Nephron (organoid): Measurements from ENCODE around the gene NOL4L.

Experiments
- H3K27ac Mint-ChIP-seq, 3 experiments: 2 replicates each; pipeline ENCODE4 v1.8.0; 2020; ENCODE audit warnings: mixed read lengths in 3 of 3, mild to moderate bottlenecking in 2 of 3, moderate library complexity in 1 of 3
- H3K27me3 Mint-ChIP-seq: 2 replicates; pipeline ENCODE4 v1.8.0; 2021; ENCODE audit warnings: low read depth, mild to moderate bottlenecking, moderate library complexity, mixed read lengths
- H3K36me3 Mint-ChIP-seq: 2 replicates; pipeline ENCODE4 v1.8.0; 2020; ENCODE audit warnings: low read depth, mixed read lengths
- H3K4me1 Mint-ChIP-seq: 2 replicates; pipeline ENCODE4 v1.8.0; 2020; ENCODE audit warnings: mixed read lengths
- H3K4me3 Mint-ChIP-seq, 3 experiments: 2 replicates each; pipeline ENCODE4 v1.8.0; 2020; ENCODE audit warnings: mild to moderate bottlenecking in 3 of 3, mixed read lengths in 3 of 3, moderate library complexity in 2 of 3
- H3K9me3 Mint-ChIP-seq: 2 replicates; pipeline ENCODE4 v1.8.0; 2020; ENCODE audit warnings: mixed read lengths
- TF ChIP-seq, protein P1 (sequence below), 3 experiments: fragments of 200-600 bp; sonication (generic); IDR thresholded peaks; one replicate each; pipeline ENCODE4 v1.5.0; 2021; ENCODE audit warnings: antibody characterized with exemption in 3 of 3; ENCODE audit not compliant: unreplicated experiment in 3 of 3

The NOL4L gene

DNA sequence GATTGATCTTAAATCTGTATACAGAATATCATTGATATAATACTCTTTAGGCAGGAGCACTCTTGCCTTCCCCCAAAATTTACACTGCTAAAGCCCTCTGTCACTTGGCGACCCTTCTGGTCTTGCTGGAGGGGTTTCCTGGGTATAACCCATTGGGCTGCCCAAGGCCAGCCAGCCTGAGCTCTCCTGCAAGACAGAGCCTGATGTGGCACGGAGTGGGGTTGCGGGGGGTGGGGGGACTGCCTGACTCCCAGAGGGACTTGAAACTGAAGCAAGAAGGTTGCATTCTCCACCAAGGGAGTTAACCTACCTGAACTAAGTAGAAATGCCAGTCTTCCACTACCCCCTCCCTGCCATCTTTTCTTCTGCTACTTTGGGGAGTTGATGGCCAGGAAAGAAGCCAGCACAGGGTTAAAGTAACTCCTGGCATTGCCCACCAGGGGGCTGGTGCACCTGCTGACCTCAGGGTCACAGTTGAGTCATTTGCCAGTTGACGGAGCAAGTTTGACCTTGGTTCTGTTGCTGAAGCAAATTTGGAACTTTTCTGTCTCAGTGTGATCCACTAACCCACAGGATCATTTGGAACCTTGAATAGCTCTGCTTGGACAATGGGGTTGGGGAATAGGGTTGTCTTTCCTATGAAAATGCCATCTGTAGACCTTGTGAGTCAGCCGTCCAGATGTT lies 147.6 kb downstream of the NOL4L start:
- peaks cover 84% of the 10 kb centered on the region for H3K36me3 Mint-ChIP-seq
- H3K27ac Mint-ChIP-seq, result no peak overlapping the region
- H3K4me3 Mint-ChIP-seq, result no peak overlapping the region
- no peaks in the 10 kb centered on the region for H3K27me3 Mint-ChIP-seq
- H3K9me3 Mint-ChIP-seq, result no peaks in the 10 kb centered on the region
- H3K4me1 Mint-ChIP-seq, result peaks cover 7% of the 10 kb centered on the region
- TF ChIP-seq, protein P1, sequence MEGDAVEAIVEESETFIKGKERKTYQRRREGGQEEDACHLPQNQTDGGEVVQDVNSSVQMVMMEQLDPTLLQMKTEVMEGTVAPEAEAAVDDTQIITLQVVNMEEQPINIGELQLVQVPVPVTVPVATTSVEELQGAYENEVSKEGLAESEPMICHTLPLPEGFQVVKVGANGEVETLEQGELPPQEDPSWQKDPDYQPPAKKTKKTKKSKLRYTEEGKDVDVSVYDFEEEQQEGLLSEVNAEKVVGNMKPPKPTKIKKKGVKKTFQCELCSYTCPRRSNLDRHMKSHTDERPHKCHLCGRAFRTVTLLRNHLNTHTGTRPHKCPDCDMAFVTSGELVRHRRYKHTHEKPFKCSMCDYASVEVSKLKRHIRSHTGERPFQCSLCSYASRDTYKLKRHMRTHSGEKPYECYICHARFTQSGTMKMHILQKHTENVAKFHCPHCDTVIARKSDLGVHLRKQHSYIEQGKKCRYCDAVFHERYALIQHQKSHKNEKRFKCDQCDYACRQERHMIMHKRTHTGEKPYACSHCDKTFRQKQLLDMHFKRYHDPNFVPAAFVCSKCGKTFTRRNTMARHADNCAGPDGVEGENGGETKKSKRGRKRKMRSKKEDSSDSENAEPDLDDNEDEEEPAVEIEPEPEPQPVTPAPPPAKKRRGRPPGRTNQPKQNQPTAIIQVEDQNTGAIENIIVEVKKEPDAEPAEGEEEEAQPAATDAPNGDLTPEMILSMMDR (IDR thresholded peaks at IDR 0.05; ENCODE audit: unreplicated experiment in 3 of 3), result peak in 1 of 3 experiments; percentile 28

DNA sequence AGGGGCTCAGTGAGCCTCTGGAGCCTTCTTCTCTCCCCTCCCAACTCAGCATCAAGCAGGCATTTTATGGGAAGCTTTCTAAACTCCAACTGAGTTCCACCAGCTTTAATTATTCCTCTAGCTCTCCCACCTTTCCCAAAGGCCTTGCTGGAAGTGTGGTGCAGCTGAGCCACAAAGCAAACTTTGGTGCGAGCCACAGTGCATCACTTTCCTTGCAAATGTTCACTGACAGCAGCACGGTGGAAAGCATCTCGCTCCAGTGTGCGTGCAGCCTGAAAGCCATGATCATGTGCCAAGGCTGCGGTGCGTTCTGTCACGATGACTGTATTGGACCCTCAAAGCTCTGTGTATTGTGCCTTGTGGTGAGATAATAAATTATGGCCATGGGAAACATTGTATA lies 148.2 kb downstream of the NOL4L start:
- peaks cover 7% of the 10 kb centered on the region for H3K4me1 Mint-ChIP-seq
- H3K27ac Mint-ChIP-seq, result no peak overlapping the region
- TF ChIP-seq, protein P1 (IDR thresholded peaks at IDR 0.05; ENCODE audit: unreplicated experiment in 3 of 3), result no peak
- no peak overlapping the region for H3K4me3 Mint-ChIP-seq
- no peaks in the 10 kb centered on the region for H3K9me3 Mint-ChIP-seq
- H3K36me3 Mint-ChIP-seq, result peaks cover 84% of the 10 kb centered on the region
- no peaks in the 10 kb centered on the region for H3K27me3 Mint-ChIP-seq

DNA sequence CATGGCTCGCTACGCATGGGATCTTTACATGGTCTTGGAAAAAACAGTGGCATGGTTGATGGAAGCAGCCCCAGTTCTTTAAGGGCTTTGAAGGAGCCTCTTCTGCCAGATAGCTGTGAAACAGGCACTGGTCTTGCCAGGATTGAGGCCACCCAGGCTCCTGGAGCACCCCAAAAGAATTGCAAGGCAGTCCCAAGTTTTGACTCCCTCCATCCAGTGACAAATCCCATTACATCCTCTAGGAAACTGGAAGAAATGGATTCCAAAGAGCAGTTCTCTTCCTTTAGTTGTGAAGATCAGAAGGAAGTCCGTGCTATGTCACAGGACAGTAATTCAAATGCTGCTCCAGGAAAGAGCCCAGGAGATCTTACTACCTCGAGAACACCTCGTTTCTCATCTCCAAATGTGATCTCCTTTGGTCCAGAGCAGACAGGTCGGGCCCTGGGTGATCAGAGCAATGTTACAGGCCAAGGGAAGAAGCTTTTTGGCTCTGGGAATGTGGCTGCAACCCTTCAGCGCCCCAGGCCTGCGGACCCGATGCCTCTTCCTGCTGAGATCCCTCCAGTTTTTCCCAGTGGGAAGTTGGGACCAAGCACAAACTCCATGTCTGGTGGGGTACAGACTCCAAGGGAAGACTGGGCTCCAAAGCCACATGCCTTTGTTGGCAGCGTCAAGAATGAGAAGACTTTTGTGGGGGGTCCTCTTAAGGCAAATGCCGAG lies 148.8 kb downstream of the NOL4L start:
- Mint-ChIP-seq H3K4me3 (no peak overlapping the region), H3K27ac (no peak overlapping the region), H3K27me3 (no peaks in the 10 kb centered on the region), H3K4me1 (peaks cover 7% of the 10 kb centered on the region), H3K36me3 (peaks cover 85% of the 10 kb centered on the region), H3K9me3 (no peaks in the 10 kb centered on the region)
- TF ChIP-seq, protein P1 (IDR thresholded peaks at IDR 0.05; ENCODE audit: unreplicated experiment in 3 of 3), result no peak

DNA sequence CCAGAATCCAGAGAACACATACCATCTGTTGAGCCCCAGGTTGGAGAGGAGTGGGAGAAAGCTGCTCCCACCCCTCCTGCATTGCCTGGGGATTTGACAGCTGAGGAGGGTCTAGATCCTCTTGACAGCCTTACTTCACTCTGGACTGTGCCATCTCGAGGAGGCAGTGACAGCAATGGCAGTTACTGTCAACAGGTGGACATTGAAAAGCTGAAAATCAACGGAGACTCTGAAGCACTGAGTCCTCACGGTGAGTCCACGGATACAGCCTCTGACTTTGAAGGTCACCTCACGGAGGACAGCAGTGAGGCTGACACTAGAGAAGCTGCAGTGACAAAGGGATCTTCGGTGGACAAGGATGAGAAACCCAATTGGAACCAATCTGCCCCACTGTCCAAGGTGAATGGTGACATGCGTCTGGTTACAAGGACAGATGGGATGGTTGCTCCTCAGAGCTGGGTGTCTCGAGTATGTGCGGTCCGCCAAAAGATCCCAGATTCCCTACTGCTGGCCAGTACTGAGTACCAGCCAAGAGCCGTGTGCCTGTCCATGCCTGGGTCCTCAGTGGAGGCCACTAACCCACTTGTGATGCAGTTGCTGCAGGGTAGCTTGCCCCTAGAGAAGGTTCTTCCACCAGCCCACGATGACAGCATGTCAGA lies 149.6 kb downstream of the NOL4L start:
- H3K27ac Mint-ChIP-seq, result no peak overlapping the region
- no peaks in the 10 kb centered on the region for H3K9me3 Mint-ChIP-seq
- H3K36me3 Mint-ChIP-seq, result peaks cover 83% of the 10 kb centered on the region
- H3K4me1 Mint-ChIP-seq, result peaks cover 2% of the 10 kb centered on the region
- H3K4me3 Mint-ChIP-seq, result no peak overlapping the region
- TF ChIP-seq, protein P1 (IDR thresholded peaks at IDR 0.05; ENCODE audit: unreplicated experiment in 3 of 3), result no peak
- H3K27me3 Mint-ChIP-seq, result no peaks in the 10 kb centered on the region

DNA sequence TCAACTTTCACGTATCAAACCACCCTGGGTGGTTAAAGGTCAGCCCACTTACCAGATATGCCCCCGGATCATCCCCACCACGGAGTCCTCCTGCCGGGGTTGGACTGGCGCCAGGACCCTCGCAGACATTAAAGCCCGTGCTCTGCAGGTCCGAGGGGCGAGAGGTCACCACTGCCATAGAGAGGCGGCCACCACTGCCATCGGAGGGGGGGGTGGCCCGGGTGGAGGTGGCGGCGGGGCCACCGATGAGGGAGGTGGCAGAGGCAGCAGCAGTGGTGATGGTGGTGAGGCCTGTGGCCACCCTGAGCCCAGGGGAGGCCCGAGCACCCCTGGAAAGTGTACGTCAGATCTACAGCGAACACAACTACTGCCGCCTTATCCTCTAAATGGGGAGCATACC lies 150.7 kb downstream of the NOL4L start:
- Mint-ChIP-seq H3K4me1 (no peaks in the 10 kb centered on the region), H3K36me3 (peaks cover 76% of the 10 kb centered on the region), H3K9me3 (no peaks in the 10 kb centered on the region), H3K27ac (no peak overlapping the region), H3K4me3 (no peak overlapping the region), H3K27me3 (no peaks in the 10 kb centered on the region)
- TF ChIP-seq, protein P1 (IDR thresholded peaks at IDR 0.05; ENCODE audit: unreplicated experiment in 3 of 3), result no peak
